ENCODE measurements around the gene SPTB.

SPTB gene

GRCh38 chr14:64799555-64799954, 80.2 kb downstream of the SPTB start:
- DNase-seq (ENCODE audit: extremely low spot score, insufficient read length, low read depth): no peak
- no peak for FAIRE-seq

GRCh38 chr14:64796369-64796768, 83.3 kb downstream of the SPTB start:
- FAIRE-seq (no peak), DNase-seq (ENCODE audit: extremely low spot score, insufficient read length, low read depth) (no peak)

- FAIRE-seq (no peak), DNase-seq (ENCODE audit: extremely low spot score, insufficient read length, low read depth) (no peak)
Observed at GRCh38 chr14:64795921-64796320, 83.8 kb downstream of the SPTB start.

- FAIRE-seq: no peak
- no peak for DNase-seq (ENCODE audit: extremely low spot score, insufficient read length, low read depth)
Observed at GRCh38 chr14:64795211-64795610, 84.5 kb downstream of the SPTB start.

- FAIRE-seq (no peak), DNase-seq (ENCODE audit: extremely low spot score, insufficient read length, low read depth) (no peak)
Observed at GRCh38 chr14:64792871-64793560, 86.7 kb downstream of the SPTB start.

GRCh38 chr14:64792231-64792630, 87.5 kb downstream of the SPTB start:
- no peak for FAIRE-seq
- DNase-seq (ENCODE audit: extremely low spot score, insufficient read length, low read depth): no peak

- FAIRE-seq (no peak), DNase-seq (ENCODE audit: extremely low spot score, insufficient read length, low read depth) (no peak)
Observed at GRCh38 chr14:64790478-64790877, 89.2 kb downstream of the SPTB start.

GRCh38 chr14:64789696-64790095, 90.0 kb downstream of the SPTB start:
- no peak for FAIRE-seq
- DNase-seq (ENCODE audit: extremely low spot score, insufficient read length, low read depth): no peak

GRCh38 chr14:64788706-64789105, 91.0 kb downstream of the SPTB start:
- FAIRE-seq: no peak
- no peak for DNase-seq (ENCODE audit: extremely low spot score, insufficient read length, low read depth)

- DNase-seq (ENCODE audit: extremely low spot score, insufficient read length, low read depth) (no peak), FAIRE-seq (no peak)
Observed at GRCh38 chr14:64787619-64788018, 92.1 kb downstream of the SPTB start.

GRCh38 chr14:64786296-64787149, 93.2 kb downstream of the SPTB start:
- FAIRE-seq: no peak
- no peak for DNase-seq (ENCODE audit: extremely low spot score, insufficient read length, low read depth)

GRCh38 chr14:64784006-64784405, 95.7 kb downstream of the SPTB start:
- DNase-seq (ENCODE audit: extremely low spot score, insufficient read length, low read depth) (no peak), FAIRE-seq (no peak)

GRCh38 chr14:64782196-64782595, 97.5 kb downstream of the SPTB start:
- DNase-seq (ENCODE audit: extremely low spot score, insufficient read length, low read depth): no peak
- no peak for FAIRE-seq

GRCh38 chr14:64779472-64779871, 100.2 kb downstream of the SPTB start:
- DNase-seq (ENCODE audit: extremely low spot score, insufficient read length, low read depth) (no peak), FAIRE-seq (no peak)

GRCh38 chr14:64778104-64778754, 101.5 kb downstream of the SPTB start:
- FAIRE-seq: no peak
- DNase-seq (ENCODE audit: extremely low spot score, insufficient read length, low read depth): no peak

GRCh38 chr14:64777461-64777860, 102.2 kb downstream of the SPTB start:
- DNase-seq (ENCODE audit: extremely low spot score, insufficient read length, low read depth) (no peak), FAIRE-seq (no peak)

GRCh38 chr14:64775081-64775777, 104.5 kb downstream of the SPTB start:
- FAIRE-seq (no peak), DNase-seq (ENCODE audit: extremely low spot score, insufficient read length, low read depth) (no peak)

GRCh38 chr14:64774272-64774671, 105.4 kb downstream of the SPTB start:
- no peak for DNase-seq (ENCODE audit: extremely low spot score, insufficient read length, low read depth)
- no peak for FAIRE-seq

- DNase-seq (ENCODE audit: extremely low spot score, insufficient read length, low read depth): no peak
- no peak for FAIRE-seq
Observed at GRCh38 chr14:64773577-64773976, 106.1 kb downstream of the SPTB start.

GRCh38 chr14:64773046-64773445, 106.7 kb downstream of the SPTB start:
- DNase-seq (ENCODE audit: extremely low spot score, insufficient read length, low read depth) (no peak), FAIRE-seq (no peak)

Measured in GM18507 (cell line).